Frontal cortex (tissue), 4 donors: ENCODE measurements around the gene ICOS. TPM values are rescaled to one million over a fixed set of nuclear protein-coding genes. Genes with fewer than 3 reads are reported as not detected.
"Not testable (repeated sequence)": the region's sequence is repeated elsewhere in the genome, so short reads cannot be mapped to it uniquely, and the experiment has no call there.

Experiments
- DNase-seq, 2 donors: peaks; one replicate each; pipeline ENCODE4 v3.0.0; 2012; ENCODE audit warnings: low spot score in 2 of 2
- FAIRE-seq: peaks from 2 replicates; lab custom pipeline; 2012; peaks lifted over from hg19 to GRCh38; lab: Jason Lieb, UNC
- total RNA-seq: library from RNA; depleted of rRNA; stranded (reverse); fragments of >200 nt; gene quantifications from one replicate; pipeline ENCODE4 v1.2.3, GENCODE V29; 2014
- donor health status: control.
- donor health status: control.
- donor health status: control.

The ICOS gene
- total RNA-seq, 1 donor from 2014 or later, result not detected

DNA sequence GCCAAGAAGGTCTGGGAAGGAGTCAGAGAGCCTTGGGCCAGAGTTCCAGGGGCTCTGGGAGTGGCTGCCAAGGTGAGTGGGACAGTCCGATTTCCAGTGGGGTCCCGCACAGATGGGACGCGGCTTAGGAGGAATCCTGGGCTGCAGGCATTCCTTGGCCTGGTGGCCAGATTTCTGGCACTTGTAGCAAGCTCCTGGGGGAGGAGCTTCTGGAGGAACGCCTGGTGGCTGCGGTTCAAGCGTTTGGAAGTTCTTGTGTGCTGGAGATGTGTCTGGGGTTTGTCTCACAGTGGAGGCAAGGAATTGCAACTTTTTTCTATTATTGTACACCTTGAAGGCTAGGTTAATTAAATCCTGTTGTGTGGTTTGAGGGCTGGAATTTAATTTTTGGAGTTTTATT lies 28.6 kb downstream of the ICOS start:
- DNase-seq, FAIRE-seq: not testable (repeated sequence)

DNA sequence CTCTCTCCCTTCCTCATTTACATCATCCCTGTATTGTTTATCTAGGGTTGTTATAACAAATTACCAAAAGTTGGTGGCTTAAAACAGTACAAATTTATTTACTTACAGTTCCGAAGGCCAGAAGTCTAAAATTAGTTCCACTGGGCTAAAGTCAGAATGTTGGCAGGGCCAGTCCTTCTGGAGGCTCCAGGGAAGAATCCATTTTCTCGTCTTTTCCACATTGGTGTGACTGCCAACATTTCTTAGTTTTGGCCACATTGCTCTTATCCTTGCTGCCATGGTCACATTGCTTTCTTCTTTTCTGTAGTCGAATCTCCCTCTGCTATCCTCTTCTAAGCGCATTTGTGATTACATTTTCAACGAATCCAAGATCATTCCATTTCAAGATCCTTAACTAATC lies 34.7 kb downstream of the ICOS start:
- DNase-seq (no peak), FAIRE-seq (no peak)

DNA sequence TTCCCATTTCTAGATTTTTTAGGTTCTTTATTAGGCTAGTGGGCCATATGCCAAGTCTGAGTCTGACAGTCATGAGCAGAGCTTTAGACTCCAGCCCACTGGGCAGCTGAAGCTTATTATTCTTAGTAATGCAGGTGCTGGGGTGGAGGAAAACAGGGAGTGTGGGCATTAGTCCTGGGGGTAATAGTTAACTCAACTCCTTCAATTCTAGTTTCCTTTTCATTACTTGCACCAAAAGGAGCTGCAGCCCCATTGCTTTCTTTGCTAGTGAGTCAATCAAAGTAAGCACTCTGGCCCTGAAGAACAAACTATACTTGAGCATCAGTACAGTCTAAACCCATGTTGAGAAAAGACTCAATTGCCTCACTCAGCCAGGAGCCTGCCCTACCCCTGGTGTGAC lies 35.5 kb downstream of the ICOS start:
- no peak for FAIRE-seq
- no peak for DNase-seq

DNA sequence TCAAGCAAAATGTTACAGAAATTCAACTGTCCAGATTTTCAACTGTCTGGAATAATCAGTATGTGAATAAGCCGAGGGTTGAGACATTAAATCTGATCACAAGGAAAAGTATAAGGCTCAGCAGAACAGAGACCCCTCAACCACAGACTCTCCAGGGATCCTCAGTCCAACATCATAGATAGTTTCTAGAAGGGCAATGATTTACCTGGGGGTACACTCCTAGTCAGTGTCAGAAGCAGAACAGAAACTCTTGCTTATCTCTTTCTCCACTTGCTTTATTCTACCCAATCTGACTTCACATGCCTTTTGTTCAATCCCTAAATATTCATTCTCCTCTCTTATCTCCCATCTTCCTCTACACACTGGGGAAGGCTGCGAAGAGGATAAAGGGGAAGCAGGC lies 36.4 kb downstream of the ICOS start:
- DNase-seq (no peak), FAIRE-seq (no peak)

DNA sequence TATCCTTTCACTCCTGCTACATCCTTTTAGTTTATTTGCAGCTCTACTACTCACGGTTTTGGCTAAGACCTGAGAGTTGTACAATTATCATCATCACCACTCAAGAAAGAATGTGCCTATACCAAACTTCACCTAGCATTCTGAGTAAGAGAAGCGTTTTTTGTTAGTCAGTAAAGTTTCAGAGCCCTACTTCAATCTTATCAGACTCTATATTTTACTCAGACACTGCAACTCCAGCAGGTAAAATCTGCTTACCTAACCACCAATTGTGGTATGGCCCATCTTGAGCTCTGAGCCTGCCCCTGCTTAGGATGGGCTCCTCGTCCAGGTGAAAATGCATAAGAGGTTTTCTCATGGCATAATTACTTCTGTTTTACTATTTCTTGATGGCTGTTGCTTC lies 37.1 kb downstream of the ICOS start:
- DNase-seq (no peak), FAIRE-seq (no peak)

DNA sequence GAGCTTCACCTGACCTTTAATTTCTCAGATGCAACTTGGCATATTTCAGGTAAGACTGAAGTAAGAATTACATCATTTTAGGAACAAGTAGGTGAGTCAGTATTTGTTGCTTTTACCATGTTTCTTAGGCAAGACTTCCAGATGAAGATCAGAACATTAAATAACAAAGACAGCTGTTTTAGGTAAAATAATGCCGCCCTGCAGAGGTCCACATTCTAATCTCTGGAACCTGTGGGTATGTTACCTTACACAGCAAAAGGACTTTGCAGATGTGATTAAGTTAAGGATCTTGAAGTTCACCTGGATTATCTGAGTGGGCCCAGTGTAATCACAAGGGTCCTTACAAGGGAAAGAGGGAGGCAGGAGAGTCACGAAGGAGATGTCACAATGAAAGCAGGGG lies 39.3 kb downstream of the ICOS start:
- DNase-seq (no peak), FAIRE-seq (no peak)

DNA sequence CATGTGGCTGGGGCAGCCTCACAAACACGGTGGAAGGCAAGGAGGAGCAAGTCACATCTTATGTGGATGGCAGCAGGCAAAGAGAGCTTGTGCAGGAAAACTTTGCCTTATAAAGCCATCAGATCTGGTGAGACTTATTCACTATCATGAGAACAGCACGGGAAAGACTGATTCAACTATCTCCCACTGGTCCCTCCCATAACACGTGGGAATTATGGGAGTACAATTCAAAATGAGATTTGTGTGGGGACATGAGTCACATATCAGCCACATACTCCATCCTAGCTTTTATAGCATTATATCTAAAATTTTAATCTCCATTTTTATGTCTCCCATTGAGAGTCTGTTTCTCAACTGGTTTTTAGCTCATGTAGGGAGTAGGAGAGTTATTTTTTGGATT lies 45.7 kb downstream of the ICOS start:
- FAIRE-seq (no peak), DNase-seq (no peak)

DNA sequence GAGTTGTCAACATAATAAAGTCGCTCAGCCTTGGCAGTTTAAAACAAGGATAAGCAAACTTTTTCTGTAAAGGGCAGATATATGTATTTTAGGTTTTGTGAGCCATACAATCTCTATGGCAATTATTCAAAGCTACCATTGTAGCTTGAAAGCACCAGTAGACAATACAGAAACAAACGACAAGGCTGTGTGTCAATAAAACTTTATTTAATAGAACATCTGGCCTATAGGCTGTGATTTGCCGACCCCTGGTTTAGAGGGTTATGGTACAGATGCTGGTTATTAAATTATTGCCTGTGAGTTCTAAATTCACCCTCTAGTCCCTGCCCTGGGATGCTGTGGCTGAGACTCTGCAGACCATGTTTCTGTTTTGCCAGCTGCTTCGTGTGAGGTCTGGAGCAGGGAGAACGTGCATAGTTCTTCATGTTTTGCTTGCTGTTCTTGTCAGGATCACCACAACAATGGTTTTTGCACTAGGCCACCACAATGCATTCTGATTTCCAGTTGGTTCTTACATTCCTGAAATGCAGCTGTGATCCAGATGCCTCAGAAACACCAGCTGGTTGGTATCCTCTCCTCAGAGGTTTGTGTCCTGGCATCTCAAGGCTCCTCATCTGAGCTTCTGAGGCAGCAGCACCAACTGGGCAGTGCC lies 46.6 kb downstream of the ICOS start:
- DNase-seq (no peak), FAIRE-seq (no peak)

DNA sequence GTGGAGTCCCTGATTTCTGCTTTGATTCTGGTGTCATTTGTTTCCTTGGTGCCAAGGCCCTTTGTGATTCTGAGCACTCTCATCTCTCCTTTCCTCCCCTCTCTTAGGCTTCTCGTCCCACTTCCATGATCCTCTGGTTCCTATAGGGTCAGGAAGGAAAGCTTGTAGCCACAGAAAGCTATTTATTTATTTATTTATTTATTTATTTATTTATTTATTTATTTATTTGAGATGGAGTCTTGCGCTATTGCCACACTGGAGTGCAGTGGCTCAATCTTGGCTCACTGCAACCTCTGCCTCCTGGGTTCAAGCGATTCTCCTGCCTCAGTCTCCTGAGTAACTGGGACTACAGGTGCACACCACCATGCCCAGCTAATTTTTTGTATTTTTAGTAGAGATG lies 49.4 kb downstream of the ICOS start:
- not testable (repeated sequence) for DNase-seq, FAIRE-seq

DNA sequence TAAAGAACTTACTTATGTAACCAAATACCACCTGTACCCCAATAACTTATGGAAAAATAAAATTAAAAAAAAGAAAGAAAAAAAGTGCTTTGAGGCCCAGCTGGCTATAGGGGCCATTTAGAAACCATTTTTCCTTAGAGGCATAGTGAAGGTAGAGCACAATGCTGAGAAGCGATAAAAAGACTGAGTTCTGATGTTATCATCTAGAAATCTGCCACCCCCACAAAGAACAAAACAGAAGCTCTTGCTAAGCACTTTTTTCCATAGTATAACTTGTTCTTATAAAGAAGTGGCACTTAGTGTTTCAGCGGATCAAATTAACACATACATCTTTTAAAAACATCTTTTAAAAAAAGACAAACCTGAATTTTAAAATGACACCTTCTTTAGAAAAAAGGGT lies 51.4 kb downstream of the ICOS start:
- FAIRE-seq (no peak), DNase-seq (no peak)

DNA sequence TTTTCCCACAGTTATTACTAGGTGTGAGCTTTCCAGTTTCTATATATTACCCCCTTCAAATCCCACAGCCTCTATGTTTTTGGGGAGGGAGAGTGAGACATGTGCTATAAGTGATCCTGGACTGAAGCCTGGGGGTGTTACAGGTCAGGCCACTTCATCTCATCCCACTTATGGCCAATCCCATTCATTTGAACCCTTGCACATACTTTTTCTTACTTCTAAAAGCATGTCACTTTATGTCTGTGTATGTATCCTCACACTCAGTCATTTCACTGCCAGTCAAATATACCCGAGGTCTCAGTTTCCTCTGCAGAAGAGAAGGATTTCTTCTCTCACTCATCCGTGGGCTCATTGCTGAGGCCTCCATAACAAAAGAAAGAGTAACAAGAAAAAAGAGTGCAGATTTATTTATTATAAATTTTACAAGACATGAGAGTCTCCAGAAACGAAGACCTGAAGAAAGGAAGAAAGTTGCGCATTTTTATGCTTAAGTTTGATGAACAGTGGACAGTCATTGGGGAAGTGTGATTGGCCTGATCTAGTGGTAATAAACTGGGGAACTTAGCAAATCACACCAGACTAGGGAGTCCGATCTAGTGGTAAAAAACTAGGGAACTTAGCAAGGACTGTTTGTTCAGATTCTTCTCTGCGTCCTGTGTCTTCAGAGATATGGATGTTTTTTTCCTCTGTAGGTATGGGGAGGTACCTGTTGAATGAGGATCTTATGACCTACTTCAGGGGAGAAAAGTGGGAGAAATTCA lies 52.1 kb downstream of the ICOS start:
- FAIRE-seq, result no peak
- DNase-seq, result no peak

DNA sequence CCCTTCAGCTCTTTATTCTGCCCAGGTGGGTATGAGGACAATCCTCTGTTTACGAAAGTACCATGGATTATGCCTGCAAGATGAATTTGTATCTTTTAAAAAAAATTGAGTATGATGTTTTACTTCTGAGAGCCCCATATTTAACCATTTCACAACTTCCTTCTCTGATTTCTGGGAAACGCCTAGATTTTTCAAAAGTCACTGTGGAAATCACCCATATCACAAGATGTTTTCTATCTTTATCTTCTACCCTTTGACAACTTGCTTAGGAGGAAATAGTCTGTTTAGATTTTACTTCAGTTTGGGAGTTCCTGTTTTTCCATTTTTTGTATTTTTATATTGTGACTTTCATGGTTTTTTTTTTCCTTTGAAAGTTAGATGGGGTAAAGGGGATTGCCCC lies 53.0 kb downstream of the ICOS start:
- DNase-seq, result no peak
- no peak for FAIRE-seq

DNA sequence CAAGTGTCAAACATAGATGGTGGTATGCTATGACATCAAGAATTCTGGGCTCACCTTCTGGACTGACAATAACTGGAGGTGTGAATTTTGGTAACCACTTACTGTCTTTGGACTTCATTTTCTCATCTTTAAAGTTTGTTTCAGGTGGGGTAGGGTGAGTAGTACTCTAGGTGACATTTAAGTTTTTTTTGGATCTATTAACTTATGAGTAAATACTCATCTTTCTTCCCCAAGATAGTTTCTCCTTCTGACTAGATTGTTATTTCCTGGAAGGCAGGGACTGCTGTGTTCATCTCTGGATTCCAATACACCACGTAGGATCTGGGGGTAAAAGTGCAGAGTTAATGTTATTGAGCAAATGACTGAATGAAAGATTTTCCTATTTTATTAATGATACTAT lies 55.9 kb downstream of the ICOS start:
- FAIRE-seq (no peak), DNase-seq (no peak)

DNA sequence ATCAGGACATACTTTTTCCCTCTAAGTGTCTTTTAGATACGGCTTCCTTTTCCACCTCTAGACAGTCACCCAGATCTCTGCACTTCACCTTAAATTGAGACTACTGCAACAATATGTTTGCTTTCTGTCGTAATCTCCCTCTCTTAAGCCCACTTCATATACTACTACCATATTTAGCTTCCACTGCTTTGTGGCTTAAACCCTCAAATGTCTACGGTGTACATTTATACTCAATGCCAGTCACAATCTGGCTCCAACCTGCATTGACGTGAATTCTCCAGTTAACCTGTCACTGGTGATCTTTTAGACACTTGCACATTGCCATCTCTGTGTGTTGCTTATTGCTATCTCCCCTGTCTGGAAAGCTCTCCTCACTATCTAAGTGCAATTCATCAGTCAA lies 56.4 kb downstream of the ICOS start:
- FAIRE-seq (no peak), DNase-seq (no peak)

DNA sequence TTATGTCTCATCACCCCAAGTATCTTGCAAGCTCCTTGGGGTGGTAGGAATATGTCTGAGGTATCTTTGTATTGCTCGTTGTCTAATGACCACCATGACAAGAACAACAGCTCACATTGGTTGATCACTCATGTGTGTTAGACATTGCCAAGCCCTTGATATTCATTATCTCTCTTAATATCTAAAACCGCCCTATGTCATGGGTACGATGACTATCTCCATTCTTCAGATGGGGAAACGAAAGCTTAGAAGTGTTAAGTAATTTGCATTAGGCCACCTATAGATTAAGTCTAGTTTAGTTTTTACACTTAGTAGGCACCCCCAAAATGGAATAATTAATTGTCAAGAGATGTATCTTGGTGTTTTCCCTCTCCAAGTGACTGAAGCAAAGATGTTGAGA lies 57.0 kb downstream of the ICOS start:
- FAIRE-seq (no peak), DNase-seq (no peak)

DNA sequence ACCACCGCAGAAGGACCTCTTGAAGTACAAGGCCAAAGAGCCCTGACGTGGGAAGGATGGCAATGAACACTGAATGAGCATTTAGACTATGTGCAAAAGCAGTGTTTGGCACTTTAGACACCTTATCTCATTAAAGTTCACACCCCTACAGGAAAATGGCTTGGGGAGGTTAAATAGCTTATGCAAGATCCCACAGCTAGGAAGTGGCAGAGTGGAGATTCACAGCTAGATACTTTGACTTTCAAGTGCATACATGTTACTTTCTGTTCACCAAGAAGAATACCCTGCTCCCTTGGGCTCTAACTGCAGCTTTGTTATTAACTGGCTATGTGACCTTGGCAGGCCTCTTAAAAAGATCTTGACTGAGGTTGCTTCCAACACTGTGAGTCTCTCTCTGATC lies 58.2 kb downstream of the ICOS start:
- no peak for FAIRE-seq

DNA sequence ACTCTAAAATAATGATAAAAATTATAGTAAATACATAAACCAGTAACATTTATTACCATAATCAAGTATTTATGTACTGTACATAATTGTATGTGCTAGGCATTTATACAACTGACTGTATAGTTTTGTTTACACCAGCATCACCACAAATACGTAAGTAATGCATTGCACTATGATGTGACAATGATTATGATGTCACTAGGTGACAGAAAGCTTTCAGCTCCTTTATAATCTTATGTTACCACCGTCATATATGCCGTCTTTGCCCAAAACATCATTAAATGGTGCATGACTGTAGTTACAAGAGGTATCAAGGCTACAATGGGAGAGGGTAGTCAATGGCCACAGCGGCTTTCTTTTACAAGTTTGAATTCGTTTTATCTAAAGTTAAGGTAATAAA lies 60.1 kb downstream of the ICOS start:
- no peak for DNase-seq
- FAIRE-seq, result no peak

More for the DNA sequence above, 58.2 kb downstream of the ICOS start:
- no peak for DNase-seq

DNA sequence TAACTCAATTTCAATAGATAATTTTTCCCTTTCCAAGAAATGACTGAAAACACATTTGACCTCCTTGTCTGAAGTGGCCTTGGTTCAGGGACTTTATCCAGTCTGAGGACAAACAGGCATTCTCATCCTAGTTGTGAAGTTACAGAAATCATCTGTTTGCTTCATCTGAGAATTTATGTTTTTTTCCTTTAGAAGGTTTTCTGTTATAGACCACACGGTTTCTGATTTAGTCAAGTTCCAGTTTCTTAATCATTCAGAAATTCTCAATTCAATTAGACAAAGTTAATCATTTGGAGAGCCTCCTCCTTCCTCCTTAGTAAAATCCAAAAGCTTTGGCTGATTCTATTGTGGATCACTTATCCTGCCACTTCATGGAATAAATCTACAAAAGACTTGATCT lies 60.9 kb downstream of the ICOS start:
- no peak for FAIRE-seq
- no peak for DNase-seq

DNA sequence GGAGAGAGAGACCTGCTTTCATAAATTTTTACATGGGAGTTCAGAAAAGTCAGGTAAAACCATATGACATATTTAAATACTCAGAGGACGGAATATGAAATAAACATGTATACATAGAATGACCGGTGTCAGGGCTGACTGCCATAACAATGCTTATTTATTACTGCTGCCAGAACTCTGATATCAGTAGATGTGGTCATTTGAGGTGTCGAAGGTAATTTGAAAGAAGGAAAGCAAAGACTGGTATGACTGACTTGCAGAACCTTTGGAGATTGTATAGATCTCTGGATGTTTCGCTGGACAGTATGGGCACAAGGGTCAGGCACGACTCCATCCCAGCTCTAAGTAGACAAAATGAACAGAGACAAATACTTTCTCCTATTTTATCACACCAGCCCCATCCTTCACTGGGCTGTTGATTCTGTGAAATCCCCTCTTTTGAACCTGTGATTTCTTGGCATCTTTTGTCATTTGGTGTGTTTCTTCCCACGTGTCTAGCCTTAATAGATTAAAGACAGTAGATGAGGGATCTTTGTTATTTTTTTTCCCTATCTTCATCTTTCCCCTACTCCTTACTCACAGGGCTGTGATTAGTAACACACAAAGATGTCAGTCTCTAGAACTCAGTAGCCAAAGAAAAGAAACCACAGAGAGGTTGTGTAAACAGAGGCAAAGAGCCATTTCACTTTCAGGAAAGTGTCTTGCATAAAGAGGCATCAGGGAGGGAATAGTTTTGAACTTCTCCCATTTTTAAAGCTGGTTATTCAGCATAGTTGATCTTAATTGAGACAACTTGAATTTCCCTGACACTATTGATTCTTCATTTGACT lies 61.6 kb downstream of the ICOS start:
- FAIRE-seq (no peak), DNase-seq (no peak)

DNA sequence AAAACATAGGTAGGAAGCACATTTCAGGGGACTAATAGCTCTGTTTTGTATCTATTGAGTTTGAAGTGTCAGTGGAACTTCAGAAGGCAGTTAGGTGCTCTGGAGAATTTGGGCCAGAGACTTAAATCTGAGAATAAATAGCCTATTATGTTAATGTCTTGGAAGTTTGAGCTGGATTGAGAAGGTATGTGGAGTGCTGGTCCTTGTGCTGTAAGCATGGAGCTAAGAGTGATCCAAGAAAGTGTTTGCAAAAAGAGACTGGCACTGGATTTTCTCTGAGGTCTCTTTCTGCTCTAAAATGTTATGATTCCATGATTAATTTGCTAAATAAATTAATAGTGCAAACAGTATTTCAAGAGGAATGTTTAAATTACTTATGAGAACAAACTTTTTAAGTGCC lies 63.3 kb downstream of the ICOS start:
- DNase-seq, result no peak
- no peak for FAIRE-seq

DNA sequence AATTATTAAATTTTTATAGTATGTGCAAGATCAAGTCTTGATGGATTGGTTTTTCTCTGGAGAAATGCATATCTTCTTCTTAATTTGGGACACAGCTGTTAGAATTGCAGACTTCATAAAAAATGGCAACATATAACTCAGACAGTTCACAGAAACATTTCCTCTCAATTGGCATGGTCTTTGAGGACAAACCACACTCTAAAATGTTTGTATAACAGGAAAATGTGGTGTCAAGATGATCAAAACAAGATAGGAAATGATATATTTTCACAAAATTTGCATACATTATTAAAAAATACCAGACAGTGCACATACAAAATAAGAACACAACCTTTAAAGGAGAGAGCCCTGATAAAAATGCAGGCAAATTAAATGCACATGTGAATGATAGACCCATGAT lies 63.9 kb downstream of the ICOS start:
- no peak for FAIRE-seq
- no peak for DNase-seq
